NOMO-1 (cell line): ENCODE results near the gene NOSIP.
A peak's percentile ranks its signal among the peaks of the same experiment; 100 is the strongest.

ENCODE experiments used
- DNase-seq, 2 experiments: peaks; one replicate each; lab custom pipeline; 2025; ENCODE audit not compliant: unreplicated experiment in 2 of 2; lab: John Stamatoyannopoulos, UW

Gene NOSIP

GRCh38 chr19:49595819-49596404 is 15.6 kb upstream of the NOSIP start:
- DNase-seq, result no peak

- no peak for DNase-seq
These were observed 14.8 kb upstream of the NOSIP start for GRCh38 chr19:49594993-49595818.

GRCh38 chr19:49594157-49594992 is 14.0 kb upstream of the NOSIP start:
- DNase-seq, result no peak

- peak; percentile 89 to 95 for DNase-seq
These were observed 13.1 kb upstream of the NOSIP start for GRCh38 chr19:49593233-49594113.

- no peak for DNase-seq
These were observed 12.3 kb upstream of the NOSIP start for GRCh38 chr19:49592486-49593232.

- DNase-seq, result peak; percentile 7 to 50
These were observed 11.6 kb upstream of the NOSIP start for GRCh38 chr19:49591731-49592485.

GRCh38 chr19:49590971-49591730 is 10.8 kb upstream of the NOSIP start, which contains the start of gene PRR12:
TSS of gene PRR12 (plus strand) at chr19:49591182. CDS start at chr19:49591655, 473 bp downstream.
- DNase-seq, result peak; percentile 56 to 71

- DNase-seq, result peak; percentile 97 to 98
These were observed 10.0 kb upstream of the NOSIP start for GRCh38 chr19:49590071-49590970.

- peak; percentile 37 to 46 for DNase-seq
These were observed 9.1 kb upstream of the NOSIP start for GRCh38 chr19:49589502-49589905.

GRCh38 chr19:49588365-49589122 is 8.2 kb upstream of the NOSIP start:
- DNase-seq, result no peak

GRCh38 chr19:49587227-49587626 is 6.9 kb upstream of the NOSIP start:
- no peak for DNase-seq

- DNase-seq, result no peak
These were observed 4.7 kb upstream of the NOSIP start for GRCh38 chr19:49585023-49585422.

GRCh38 chr19:49583239-49583638 is 2.9 kb upstream of the NOSIP start:
- no peak for DNase-seq

- no peak for DNase-seq
These were observed 702 bp upstream of the NOSIP start, which contains the start of gene PRRG2 for GRCh38 chr19:49581007-49581508. TSS of gene PRRG2 (plus strand) at chr19:49581316. CDS start at chr19:49583220, 1,904 bp downstream.

GRCh38 chr19:49579947-49580263 is 451 bp downstream of the NOSIP start:
- no peak for DNase-seq

- no peak for DNase-seq
These were observed 1.2 kb downstream of the NOSIP start for GRCh38 chr19:49579193-49579592.
